GM12874 (cell line): ENCODE data around the gene TUBGCP6.

ENCODE experiments used
- CTCF ChIP-seq: IDR thresholded peaks from 2 replicates; pipeline ENCODE4 v1.5.1; 2011; ENCODE audit warnings: low read depth, mild to moderate bottlenecking, control low read depth, low read length, moderate library complexity; ENCODE audit not compliant: insufficient read depth

Gene TUBGCP6

GRCh38 chr22:50270666-50271394 is 26.0 kb upstream of the TUBGCP6 start:
- TF ChIP-seq CTCF = no peak

- no peak for TF ChIP-seq CTCF
Observed at GRCh38 chr22:50269970-50270665, 25.3 kb upstream of the TUBGCP6 start, which contains the start of gene MAPK11. MAPK11 (minus strand) TSS chr22:50270380; CDS start chr22:50270292, 88 bp downstream.

GRCh38 chr22:50269573-50269969 is 24.7 kb upstream of the TUBGCP6 start:
- TF ChIP-seq CTCF = no peak

GRCh38 chr22:50268655-50269113 is 23.9 kb upstream of the TUBGCP6 start:
- TF ChIP-seq CTCF = no peak

GRCh38 chr22:50267591-50268390 is 23.0 kb upstream of the TUBGCP6 start:
- peak; percentile 35; the same call in 1 of the 2 replicates for TF ChIP-seq CTCF

- no peak for TF ChIP-seq CTCF
Observed at GRCh38 chr22:50266994-50267393, 22.2 kb upstream of the TUBGCP6 start.
